Psoas muscle (tissue), 8 donors: ENCODE results near the gene ZNF831. TPM values are rescaled to one million over a fixed set of nuclear protein-coding genes. Genes with fewer than 3 reads are reported as not detected.

Experiments
- ATAC-seq, 4 donors: fragments of 200-7000 bp; cut with Tn5 transposase; one replicate each; pipeline ENCODE4 v1.9.1; 2020; ENCODE audit warnings: moderate library complexity in 3 of 4, mild to moderate bottlenecking in 2 of 4
- DNase-seq, 2 donors: peaks; one replicate each; pipeline ENCODE4 v3.0.0-alpha.2; 2020
- H3K27ac ChIP-seq: fragments of 200-600 bp; one replicate; pipeline ENCODE4 v1.8.0; 2022
- H3K27me3 ChIP-seq, 3 donors: fragments of 200-600 bp in 1 of 3; one replicate each; pipeline versions ENCODE4 v1.6.1 to v1.8.0; 2013 to 2022; ENCODE audit warnings: low read length in 2 of 3, mild to moderate bottlenecking in 2 of 3, moderate library complexity in 1 of 3; ENCODE audit not compliant: insufficient read depth in 3 of 3
- H3K36me3 ChIP-seq, 2 donors: fragments of 200-600 bp in 1 of 2; one replicate each; pipeline versions ENCODE4 v1.6.1 to v1.8.0; 2013 to 2022; ENCODE audit warnings: low read depth in 1 of 2, mild to moderate bottlenecking in 1 of 2, moderate library complexity in 1 of 2; ENCODE audit not compliant: insufficient read depth in 1 of 2
- H3K4me1 ChIP-seq: fragments of 200-600 bp; one replicate; pipeline ENCODE4 v1.8.0; 2022
- H3K4me3 ChIP-seq: fragments of 200-600 bp; one replicate; pipeline ENCODE4 v1.8.0; 2022; ENCODE audit warnings: mild to moderate bottlenecking
- H3K9me3 ChIP-seq: fragments of 200-600 bp; one replicate; pipeline ENCODE4 v1.8.0; 2022
- WGBS, 3 donors: extraction: QIAGEN DNeasy Blood & Tissue Kit; methylation state at CpG; one replicate each; pipeline versions ENCODE4 v1.1.6 to v1.1.7; 2013; 5-methylcytosine and 5-hydroxymethylcytosine counted together
- intact Hi-C, 2 donors: fragments of 100-400 bp; cut with DNase I; formaldehyde crosslinking; loops; one replicate each; pipeline versions ENCODE4 v1.11.0 to v1.14.2; 2022
- polyA plus RNA-seq, 3 donors: library from polyadenylated mRNA; stranded (reverse); fragments of 200-250 nt; gene quantifications; one replicate each; pipeline ENCODE4 v1.2.3, GENCODE V29; 2013
- total RNA-seq, 4 donors: library from RNA; stranded (reverse); fragmentation: NEBNext Ultra II Directional in 2 of 4; extraction: Animal tissue kit (Norgen Biotek cat#: 25700) in 2 of 4; gene quantifications; one replicate each; pipeline versions ENCODE4 v1.2.1 to v1.2.4, GENCODE V29; 2021 to 2023
- TF ChIP-seq, protein P1 (sequence below): fragments of 200-600 bp; IDR thresholded peaks from one replicate; pipeline ENCODE4 v1.8.0; 2022; ENCODE audit warnings: antibody characterized with exemption
- donor health status: healthy with polysubstance abuse.
- donor health status: DM: no; HTN: no; CAD: no; lungs with moderate emphysema.
- donor health status: Bipolar disorder and iron deficiency.
- donor health status: healthy.
- donor health status: DM: yes; HTN: yes; CAD: no.
- donor health status: DM: no; HTN: no; CAD: no.
- donor health status: DM: no; HTN: no; CAD: no.
- donor health status: DM: yes; HTN: yes; CAD: no.

Gene ZNF831
- total and polyA plus RNA-seq, 7 donors = 0.01 to 0.08 (median 0.03) TPM; not detected in 1

DNA sequence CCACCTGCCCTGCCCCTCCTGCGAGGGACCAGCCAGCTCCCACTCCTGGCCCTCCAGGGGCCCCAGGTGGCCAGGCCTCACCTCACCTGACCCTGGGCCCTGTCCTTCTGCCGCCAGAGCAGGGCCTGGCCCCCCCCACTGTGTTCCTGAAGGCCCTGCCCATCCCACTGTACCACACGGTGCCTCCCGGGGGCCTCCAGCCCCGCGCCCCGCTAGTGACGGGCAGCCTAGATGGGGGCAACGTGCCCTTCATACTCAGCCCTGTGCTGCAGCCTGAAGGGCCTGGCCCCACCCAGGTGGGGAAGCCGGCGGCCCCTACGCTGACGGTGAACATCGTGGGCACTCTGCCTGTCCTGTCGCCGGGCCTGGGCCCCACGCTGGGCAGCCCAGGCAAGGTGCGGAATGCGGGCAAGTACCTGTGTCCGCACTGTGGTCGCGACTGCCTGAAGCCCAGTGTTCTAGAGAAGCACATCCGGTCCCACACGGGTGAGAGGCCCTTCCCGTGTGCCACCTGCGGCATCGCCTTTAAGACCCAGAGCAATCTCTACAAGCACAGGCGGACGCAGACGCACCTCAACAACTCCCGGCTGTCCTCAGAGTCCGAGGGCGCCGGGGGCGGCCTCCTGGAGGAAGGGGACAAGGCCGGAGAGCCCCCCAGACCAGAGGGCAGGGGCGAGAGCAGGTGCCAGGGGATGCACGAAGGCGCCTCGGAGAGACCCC, 27.6 kb downstream of the ZNF831 start:
- 93 to 95% (median 94%) methylated on average over 39 to 40 of the region's 40 CpGs for WGBS, 3 donors
- Histone ChIP-seq H3K36me3 (no peaks in the 10 kb centered on the region), H3K27me3 (peaks cover 0 to 11% (median 9%) of the 10 kb centered on the region in 3 donors), H3K9me3 (no peaks in the 10 kb centered on the region), H3K27ac (no peak overlapping the region), H3K4me3 (no peak overlapping the region), H3K4me1 (no peaks in the 10 kb centered on the region)
- intact Hi-C loops = no loop called here
- no peak for DNase-seq
- ATAC-seq = no peak
- TF ChIP-seq, protein P1, sequence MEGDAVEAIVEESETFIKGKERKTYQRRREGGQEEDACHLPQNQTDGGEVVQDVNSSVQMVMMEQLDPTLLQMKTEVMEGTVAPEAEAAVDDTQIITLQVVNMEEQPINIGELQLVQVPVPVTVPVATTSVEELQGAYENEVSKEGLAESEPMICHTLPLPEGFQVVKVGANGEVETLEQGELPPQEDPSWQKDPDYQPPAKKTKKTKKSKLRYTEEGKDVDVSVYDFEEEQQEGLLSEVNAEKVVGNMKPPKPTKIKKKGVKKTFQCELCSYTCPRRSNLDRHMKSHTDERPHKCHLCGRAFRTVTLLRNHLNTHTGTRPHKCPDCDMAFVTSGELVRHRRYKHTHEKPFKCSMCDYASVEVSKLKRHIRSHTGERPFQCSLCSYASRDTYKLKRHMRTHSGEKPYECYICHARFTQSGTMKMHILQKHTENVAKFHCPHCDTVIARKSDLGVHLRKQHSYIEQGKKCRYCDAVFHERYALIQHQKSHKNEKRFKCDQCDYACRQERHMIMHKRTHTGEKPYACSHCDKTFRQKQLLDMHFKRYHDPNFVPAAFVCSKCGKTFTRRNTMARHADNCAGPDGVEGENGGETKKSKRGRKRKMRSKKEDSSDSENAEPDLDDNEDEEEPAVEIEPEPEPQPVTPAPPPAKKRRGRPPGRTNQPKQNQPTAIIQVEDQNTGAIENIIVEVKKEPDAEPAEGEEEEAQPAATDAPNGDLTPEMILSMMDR = no peak

DNA sequence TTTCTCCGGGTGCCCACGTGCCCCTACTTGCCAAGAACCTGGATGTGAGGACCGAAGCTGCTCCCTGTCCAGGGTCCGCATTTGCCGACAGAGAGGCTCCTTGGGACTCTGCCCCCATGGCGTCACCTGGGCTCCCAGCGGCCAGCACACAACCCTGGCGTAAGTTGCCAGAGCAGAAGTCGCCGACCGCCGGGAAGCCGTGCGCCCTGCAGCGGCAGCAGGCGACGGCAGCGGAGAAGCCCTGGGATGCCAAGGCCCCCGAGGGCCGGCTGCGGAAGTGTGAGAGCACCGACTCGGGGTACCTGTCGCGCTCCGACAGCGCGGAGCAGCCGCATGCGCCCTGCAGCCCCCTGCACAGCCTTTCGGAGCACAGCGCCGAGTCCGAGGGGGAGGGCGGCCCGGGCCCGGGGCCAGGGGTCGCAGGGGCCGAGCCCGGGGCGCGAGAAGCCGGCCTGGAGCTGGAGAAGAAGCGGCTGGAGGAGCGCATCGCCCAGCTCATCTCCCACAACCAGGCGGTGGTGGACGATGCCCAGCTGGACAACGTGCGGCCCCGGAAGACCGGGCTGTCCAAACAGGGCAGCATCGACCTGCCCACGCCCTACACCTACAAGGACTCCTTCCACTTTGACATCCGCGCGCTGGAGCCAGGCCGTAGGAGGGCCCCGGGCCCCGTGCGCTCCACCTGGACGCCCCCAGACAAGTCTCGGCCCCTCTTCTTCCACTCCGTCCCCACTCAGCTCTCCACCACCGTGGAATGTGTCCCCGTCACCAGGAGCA, 28.3 kb downstream of the ZNF831 start:
- Histone ChIP-seq H3K4me3 (no peak overlapping the region), H3K9me3 (no peaks in the 10 kb centered on the region), H3K36me3 (no peaks in the 10 kb centered on the region), H3K27me3 (peaks cover 0 to 11% (median 9%) of the 10 kb centered on the region in 3 donors), H3K4me1 (no peaks in the 10 kb centered on the region), H3K27ac (no peak overlapping the region)
- 76 to 81% (median 79%) methylated on average over 52 to 66 of the region's 66 CpGs for WGBS, 3 donors
- intact Hi-C loops = no loop called here
- no peak for DNase-seq
- ATAC-seq = no peak
- TF ChIP-seq, protein P1 = no peak

DNA sequence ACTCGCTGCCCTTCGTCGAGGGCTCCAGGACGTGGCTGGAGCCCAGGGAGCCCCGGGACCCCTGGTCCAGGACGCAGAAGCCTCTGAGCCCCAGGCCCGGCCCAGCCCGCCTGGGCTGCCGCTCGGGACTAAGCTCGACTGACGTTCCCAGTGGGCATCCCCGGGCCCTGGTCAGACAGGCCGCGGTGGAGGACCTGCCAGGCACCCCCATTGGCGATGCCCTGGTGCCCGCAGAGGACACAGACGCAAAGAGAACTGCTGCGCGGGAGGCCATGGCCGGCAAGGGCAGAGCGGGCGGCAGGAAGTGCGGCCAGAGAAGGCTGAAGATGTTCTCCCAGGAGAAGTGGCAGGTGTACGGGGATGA, 28.9 kb downstream of the ZNF831 start:
- TF ChIP-seq, protein P1 = no peak
- H3K27me3 ChIP-seq = peaks cover 0 to 11% (median 9%) of the 10 kb centered on the region in 3 donors
- H3K9me3 ChIP-seq = no peaks in the 10 kb centered on the region
- H3K27ac ChIP-seq = no peak overlapping the region
- no peak for DNase-seq
- no peaks in the 10 kb centered on the region for H3K36me3 ChIP-seq
- 91 to 92% (median 92%) methylated on average over 25 of the region's 25 CpGs for WGBS, 3 donors
- ATAC-seq = no peak
- H3K4me1 ChIP-seq = no peaks in the 10 kb centered on the region
- H3K4me3 ChIP-seq = no peak overlapping the region
- intact Hi-C loops = no loop called here

DNA sequence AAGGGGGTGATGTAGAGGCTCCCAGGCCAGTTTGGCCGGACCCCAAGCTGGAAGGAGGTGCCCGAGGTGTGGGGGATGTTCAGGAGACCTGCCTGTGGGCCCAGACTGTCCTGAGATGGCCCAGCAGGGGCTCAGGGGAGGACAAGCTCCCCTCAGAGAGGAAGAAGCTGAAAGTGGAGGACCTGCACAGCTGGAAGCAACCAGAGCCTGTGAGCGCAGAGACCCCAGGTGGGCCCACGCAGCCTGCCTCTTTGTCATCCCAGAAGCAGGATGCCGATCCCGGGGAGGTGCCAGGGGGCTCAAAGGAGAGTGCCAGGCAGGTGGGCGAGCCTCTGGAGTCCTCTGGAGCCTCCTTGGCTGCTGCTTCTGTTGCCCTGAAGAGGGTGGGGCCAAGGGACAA, 29.7 kb downstream of the ZNF831 start:
- ATAC-seq (no peak), DNase-seq (no peak)
- H3K9me3 ChIP-seq = no peaks in the 10 kb centered on the region
- H3K4me1 ChIP-seq = no peaks in the 10 kb centered on the region
- no peak overlapping the region for H3K4me3 ChIP-seq
- intact Hi-C loops = no loop called here
- TF ChIP-seq, protein P1 = no peak
- no peaks in the 10 kb centered on the region for H3K36me3 ChIP-seq
- WGBS, 3 donors = 81 to 86% (median 82%) methylated on average over 6 to 7 of the region's 7 CpGs
- peaks cover 0 to 11% (median 9%) of the 10 kb centered on the region in 3 donors for H3K27me3 ChIP-seq
- no peak overlapping the region for H3K27ac ChIP-seq
